SK-N-SH treated with all-trans-retinoic acid at 6 μM for 48 hours (cell line): ENCODE data around the gene CYBC1.

Source experiments
- ATAC-seq: fragments of 200-7000 bp; cut with Tn5 transposase; 3 replicates; pipeline ENCODE4 v1.9.1; 2020; ENCODE audit warnings: mild to moderate bottlenecking, moderate library complexity
- ARNTL ChIP-seq: fragments of 450-650 bp; formaldehyde crosslinking; IDR thresholded peaks from 2 replicates; pipeline ENCODE4 v1.5.0; 2020; ENCODE audit warnings: low read depth, mild to moderate bottlenecking, moderate library complexity, borderline replicate concordance
- CSDC2 ChIP-seq: fragments of 250-450 bp; sonication (Bioruptor Pico); IDR thresholded peaks from 2 replicates; pipeline ENCODE4 v1.5.0; 2020; ENCODE audit warnings: mild to moderate bottlenecking, moderate library complexity
- CSRNP3 ChIP-seq: fragments of 250-450 bp; sonication (Bioruptor Pico); IDR thresholded peaks from 2 replicates; pipeline ENCODE4 v1.5.1; 2021; ENCODE audit warnings: mild to moderate bottlenecking, moderate library complexity
- ESRRG ChIP-seq: fragments of 250-450 bp; sonication (Bioruptor Pico); IDR thresholded peaks from 2 replicates; pipeline ENCODE4 v1.6.1; 2021; ENCODE audit warnings: mild to moderate bottlenecking
- GLIS3 ChIP-seq: fragments of 250-450 bp; sonication (Bioruptor Pico); IDR thresholded peaks from 2 replicates; pipeline ENCODE4 v1.5.0; 2020; ENCODE audit warnings: mild to moderate bottlenecking, moderate library complexity
- ISL1 ChIP-seq: fragments of 250-450 bp; sonication (Bioruptor Pico); IDR thresholded peaks from 2 replicates; pipeline ENCODE4 v2.1.2; 2022; ENCODE audit warnings: mild to moderate bottlenecking, moderate library complexity
- OSR1 ChIP-seq: fragments of 250-450 bp; sonication (Bioruptor Pico); IDR thresholded peaks from 2 replicates; pipeline ENCODE4 v1.8.0; 2022; ENCODE audit warnings: moderate library complexity, mild to moderate bottlenecking, inconsistent platforms
- PPARA ChIP-seq: fragments of 250-450 bp; sonication (Bioruptor Pico); IDR thresholded peaks from 2 replicates; pipeline ENCODE4 v1.5.0; 2020; ENCODE audit warnings: mild to moderate bottlenecking, borderline replicate concordance
- RARB ChIP-seq: fragments of 250-450 bp; sonication (Bioruptor Pico); IDR thresholded peaks from 2 replicates; pipeline ENCODE4 v1.8.0; 2021; ENCODE audit warnings: mild to moderate bottlenecking, moderate library complexity
- SNAI2 ChIP-seq: fragments of 250-450 bp; sonication (Bioruptor Pico); IDR thresholded peaks from 2 replicates; pipeline ENCODE4 v1.5.0; 2020; ENCODE audit warnings: mild to moderate bottlenecking, moderate library complexity
- TCF4 ChIP-seq: fragments of 250-450 bp; sonication (Bioruptor Pico); IDR thresholded peaks from 2 replicates; pipeline ENCODE4 v1.8.0; 2021; ENCODE audit warnings: mild to moderate bottlenecking, moderate library complexity, borderline replicate concordance
- TOX ChIP-seq: fragments of 250-450 bp; sonication (Bioruptor Pico); IDR thresholded peaks from 2 replicates; pipeline ENCODE4 v1.8.0; 2021; ENCODE audit warnings: mild to moderate bottlenecking, moderate library complexity, borderline replicate concordance
- ZC3H10 ChIP-seq: fragments of 250-450 bp; sonication (Bioruptor Pico); IDR thresholded peaks from 2 replicates; pipeline ENCODE4 v1.5.1; 2021; ENCODE audit warnings: mild to moderate bottlenecking, moderate library complexity
- ZFP3 ChIP-seq: fragments of 250-450 bp; sonication (Bioruptor Pico); IDR thresholded peaks from 2 replicates; pipeline ENCODE4 v1.5.0; 2020; ENCODE audit warnings: mild to moderate bottlenecking, moderate library complexity
- ZFP30 ChIP-seq: fragments of 450-650 bp; formaldehyde crosslinking; IDR thresholded peaks from 2 replicates; pipeline ENCODE4 v1.5.0; 2022; ENCODE audit warnings: mild to moderate bottlenecking, moderate library complexity
- ZNF565 ChIP-seq: fragments of 450-650 bp; formaldehyde crosslinking; conservative IDR thresholded peaks from 2 replicates; pipeline ENCODE4 v1.5.0; 2020; ENCODE audit warnings: low read depth, mild to moderate bottlenecking, moderate library complexity
- ZNF70 ChIP-seq: fragments of 450-650 bp; formaldehyde crosslinking; IDR thresholded peaks from 2 replicates; pipeline ENCODE4 v1.5.0; 2020; ENCODE audit warnings: mild to moderate bottlenecking, moderate library complexity
- ZNF8 ChIP-seq: fragments of 450-650 bp; formaldehyde crosslinking; IDR thresholded peaks from 2 replicates; pipeline ENCODE4 v1.5.0; 2020; ENCODE audit warnings: mild to moderate bottlenecking, moderate library complexity
- TF ChIP-seq, protein P1 (sequence below): fragments of 250-450 bp; sonication (Bioruptor Pico); IDR thresholded peaks from 2 replicates; pipeline ENCODE4 v1.8.0; 2020; ENCODE audit warnings: mild to moderate bottlenecking, moderate library complexity, borderline replicate concordance
- TF ChIP-seq, protein P2 (sequence below): fragments of 250-450 bp; sonication (Bioruptor Pico); IDR thresholded peaks from 2 replicates; pipeline ENCODE4 v1.5.0; 2020; ENCODE audit warnings: mild to moderate bottlenecking, moderate library complexity
- TF ChIP-seq, protein P3 (sequence below): fragments of 250-450 bp; sonication (Bioruptor Pico); IDR thresholded peaks from 2 replicates; pipeline ENCODE4 v1.5.1; 2020; ENCODE audit warnings: low read depth, mild to moderate bottlenecking, moderate library complexity

CYBC1 gene

DNA sequence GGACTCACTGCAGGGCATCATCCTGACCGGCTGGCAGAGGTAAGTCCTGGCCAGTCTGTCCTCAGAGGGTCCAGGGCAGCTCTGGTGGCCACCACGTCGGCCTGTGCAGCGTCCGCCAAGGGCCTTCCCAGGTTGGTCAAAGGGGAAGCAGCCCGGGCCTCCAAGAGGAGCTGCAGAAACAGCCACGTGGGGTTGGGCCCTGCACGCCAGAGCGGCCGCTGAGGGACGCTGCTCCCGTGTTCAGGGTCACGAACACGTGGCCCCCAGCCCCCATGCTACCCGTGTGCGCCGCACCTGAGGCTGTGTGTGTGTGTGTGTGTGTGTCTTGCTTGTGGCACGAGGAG is 13.3 kb downstream of the CYBC1 start:
- TF ChIP-seq, protein P1, sequence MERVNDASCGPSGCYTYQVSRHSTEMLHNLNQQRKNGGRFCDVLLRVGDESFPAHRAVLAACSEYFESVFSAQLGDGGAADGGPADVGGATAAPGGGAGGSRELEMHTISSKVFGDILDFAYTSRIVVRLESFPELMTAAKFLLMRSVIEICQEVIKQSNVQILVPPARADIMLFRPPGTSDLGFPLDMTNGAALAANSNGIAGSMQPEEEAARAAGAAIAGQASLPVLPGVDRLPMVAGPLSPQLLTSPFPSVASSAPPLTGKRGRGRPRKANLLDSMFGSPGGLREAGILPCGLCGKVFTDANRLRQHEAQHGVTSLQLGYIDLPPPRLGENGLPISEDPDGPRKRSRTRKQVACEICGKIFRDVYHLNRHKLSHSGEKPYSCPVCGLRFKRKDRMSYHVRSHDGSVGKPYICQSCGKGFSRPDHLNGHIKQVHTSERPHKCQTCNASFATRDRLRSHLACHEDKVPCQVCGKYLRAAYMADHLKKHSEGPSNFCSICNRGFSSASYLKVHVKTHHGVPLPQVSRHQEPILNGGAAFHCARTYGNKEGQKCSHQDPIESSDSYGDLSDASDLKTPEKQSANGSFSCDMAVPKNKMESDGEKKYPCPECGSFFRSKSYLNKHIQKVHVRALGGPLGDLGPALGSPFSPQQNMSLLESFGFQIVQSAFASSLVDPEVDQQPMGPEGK (CRISPR knock-in tag): no peak
- TF ChIP-seq CSDC2 (CRISPR knock-in tag): no peak
- no peak for ATAC-seq

DNA sequence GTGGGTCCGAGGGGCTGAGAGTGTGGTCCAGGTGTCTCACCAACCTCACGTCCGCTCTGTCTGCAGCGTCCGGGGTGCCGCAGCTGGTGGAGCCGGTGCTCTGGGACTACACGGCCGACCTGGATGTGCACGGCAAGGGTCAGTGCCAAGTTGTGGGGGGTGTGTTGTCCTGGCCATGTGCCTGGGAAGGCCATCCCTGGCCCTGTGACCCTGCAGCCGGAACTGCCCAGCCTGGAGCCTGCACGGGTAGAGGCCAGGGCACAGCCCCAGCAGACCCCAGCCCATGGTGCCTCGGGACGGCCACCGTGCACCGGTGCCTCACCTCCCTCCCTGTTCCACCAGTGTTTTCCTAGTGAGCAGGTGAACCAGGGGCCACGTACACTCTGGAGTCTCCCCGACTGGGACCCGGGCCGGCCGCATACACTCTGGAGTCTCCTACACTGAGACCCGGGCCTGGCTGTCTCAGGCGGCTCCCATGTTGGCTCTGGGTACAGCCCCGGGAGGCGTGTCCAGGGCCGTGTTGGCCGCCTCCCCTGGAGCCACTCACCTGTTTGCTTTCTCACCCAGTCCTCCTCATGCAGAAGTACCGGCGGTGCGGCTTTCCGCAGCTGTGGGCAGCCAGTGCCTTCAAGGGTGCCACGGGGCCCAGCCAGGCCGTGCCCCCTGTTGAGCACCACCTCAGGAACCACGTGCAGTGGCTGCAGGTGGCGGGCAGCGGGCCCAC is 13.8 kb downstream of the CYBC1 start:
- TF ChIP-seq ARNTL (CRISPR knock-in tag) (no peak), ZNF565 (CRISPR knock-in tag) (no peak), CSRNP3 (CRISPR knock-in tag) (no peak), CSDC2 (CRISPR knock-in tag) (no peak), TCF4 (CRISPR knock-in tag) (no peak), ZFP3 (CRISPR knock-in tag) (no peak), ZNF70 (CRISPR knock-in tag) (no peak), ZC3H10 (CRISPR knock-in tag) (no peak), ESRRG (CRISPR knock-in tag) (no peak), TOX (CRISPR knock-in tag) (no peak), PPARA (no peak), ZNF8 (CRISPR knock-in tag) (no peak), ZFP30 (CRISPR knock-in tag) (no peak), GLIS3 (no peak), OSR1 (CRISPR knock-in tag) (no peak)
- TF ChIP-seq, protein P2, sequence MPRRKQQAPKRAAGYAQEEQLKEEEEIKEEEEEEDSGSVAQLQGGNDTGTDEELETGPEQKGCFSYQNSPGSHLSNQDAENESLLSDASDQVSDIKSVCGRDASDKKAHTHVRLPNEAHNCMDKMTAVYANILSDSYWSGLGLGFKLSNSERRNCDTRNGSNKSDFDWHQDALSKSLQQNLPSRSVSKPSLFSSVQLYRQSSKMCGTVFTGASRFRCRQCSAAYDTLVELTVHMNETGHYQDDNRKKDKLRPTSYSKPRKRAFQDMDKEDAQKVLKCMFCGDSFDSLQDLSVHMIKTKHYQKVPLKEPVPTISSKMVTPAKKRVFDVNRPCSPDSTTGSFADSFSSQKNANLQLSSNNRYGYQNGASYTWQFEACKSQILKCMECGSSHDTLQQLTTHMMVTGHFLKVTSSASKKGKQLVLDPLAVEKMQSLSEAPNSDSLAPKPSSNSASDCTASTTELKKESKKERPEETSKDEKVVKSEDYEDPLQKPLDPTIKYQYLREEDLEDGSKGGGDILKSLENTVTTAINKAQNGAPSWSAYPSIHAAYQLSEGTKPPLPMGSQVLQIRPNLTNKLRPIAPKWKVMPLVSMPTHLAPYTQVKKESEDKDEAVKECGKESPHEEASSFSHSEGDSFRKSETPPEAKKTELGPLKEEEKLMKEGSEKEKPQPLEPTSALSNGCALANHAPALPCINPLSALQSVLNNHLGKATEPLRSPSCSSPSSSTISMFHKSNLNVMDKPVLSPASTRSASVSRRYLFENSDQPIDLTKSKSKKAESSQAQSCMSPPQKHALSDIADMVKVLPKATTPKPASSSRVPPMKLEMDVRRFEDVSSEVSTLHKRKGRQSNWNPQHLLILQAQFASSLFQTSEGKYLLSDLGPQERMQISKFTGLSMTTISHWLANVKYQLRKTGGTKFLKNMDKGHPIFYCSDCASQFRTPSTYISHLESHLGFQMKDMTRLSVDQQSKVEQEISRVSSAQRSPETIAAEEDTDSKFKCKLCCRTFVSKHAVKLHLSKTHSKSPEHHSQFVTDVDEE (CRISPR knock-in tag): no peak
- ATAC-seq: no peak

DNA sequence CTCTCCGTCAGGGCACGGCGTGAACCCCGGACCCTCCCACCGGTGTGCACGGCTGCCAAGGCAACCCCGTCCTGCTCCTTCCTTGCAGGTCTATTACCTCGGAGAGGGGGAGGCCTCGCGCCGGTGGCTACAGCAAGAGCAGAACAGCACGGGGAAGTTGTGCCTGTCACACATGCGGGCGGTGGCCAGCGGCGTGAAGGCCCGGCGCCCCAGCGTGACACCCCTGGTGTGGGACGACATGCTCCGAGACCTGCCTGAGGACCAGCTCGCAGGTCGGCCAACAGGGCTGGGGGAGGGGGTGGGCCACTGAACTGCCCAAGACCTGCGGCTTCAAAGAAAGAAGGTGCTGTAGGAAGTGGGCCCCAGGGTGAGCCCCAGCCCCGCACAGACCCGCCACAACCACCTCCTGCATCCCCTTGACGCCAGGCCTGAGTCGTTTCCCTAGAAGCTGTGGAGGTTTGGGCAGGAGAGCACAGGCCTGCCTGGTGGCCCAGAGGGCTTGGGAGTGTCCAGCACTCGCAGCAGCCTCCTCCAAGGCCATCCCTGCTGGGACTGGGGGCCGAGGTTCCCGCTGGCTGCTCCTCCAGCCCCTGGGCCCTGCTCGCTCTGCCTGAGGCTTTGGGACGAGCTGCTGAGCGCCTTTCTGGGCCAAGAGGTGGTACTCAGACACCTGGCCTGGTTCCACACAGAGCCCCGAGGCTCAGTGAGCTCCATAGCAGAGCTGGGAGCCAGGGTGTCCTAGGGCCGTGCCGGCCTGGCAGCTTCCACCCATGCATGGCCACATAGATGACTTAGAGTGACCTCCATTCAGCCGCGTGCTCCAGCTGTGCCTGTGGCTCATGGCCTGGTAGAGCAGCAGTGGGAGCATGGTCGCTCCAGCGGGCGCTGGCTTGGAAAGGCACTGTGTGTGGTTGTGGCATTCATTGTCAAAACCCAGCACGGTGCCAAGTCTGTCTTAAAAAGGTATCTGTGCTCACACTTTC is 14.7 kb downstream of the CYBC1 start:
- TF ChIP-seq SNAI2 (CRISPR knock-in tag) (no peak), ISL1 (CRISPR knock-in tag) (no peak), ZC3H10 (CRISPR knock-in tag) (no peak), ARNTL (CRISPR knock-in tag) (no peak), TOX (CRISPR knock-in tag) (no peak), PPARA (no peak), CSRNP3 (CRISPR knock-in tag) (no peak), ZNF70 (CRISPR knock-in tag) (no peak), RARB (CRISPR knock-in tag) (no peak), CSDC2 (CRISPR knock-in tag) (no peak), ZFP30 (CRISPR knock-in tag) (no peak), ZNF8 (CRISPR knock-in tag) (no peak)
- TF ChIP-seq, protein P3, sequence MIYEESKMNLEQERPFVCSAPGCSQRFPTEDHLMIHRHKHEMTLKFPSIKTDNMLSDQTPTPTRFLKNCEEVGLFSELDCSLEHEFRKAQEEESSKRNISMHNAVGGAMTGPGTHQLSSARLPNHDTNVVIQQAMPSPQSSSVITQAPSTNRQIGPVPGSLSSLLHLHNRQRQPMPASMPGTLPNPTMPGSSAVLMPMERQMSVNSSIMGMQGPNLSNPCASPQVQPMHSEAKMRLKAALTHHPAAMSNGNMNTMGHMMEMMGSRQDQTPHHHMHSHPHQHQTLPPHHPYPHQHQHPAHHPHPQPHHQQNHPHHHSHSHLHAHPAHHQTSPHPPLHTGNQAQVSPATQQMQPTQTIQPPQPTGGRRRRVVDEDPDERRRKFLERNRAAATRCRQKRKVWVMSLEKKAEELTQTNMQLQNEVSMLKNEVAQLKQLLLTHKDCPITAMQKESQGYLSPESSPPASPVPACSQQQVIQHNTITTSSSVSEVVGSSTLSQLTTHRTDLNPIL (CRISPR knock-in tag): no peak
- no peak for ATAC-seq
